GM18502 (cell line): ENCODE results near the gene STT3A.

ENCODE experiments used
- ATAC-seq: cut with Tn5 transposase; IDR thresholded peaks from one replicate; pipeline ENCODE4 v1.9.1; 2021; ENCODE audit warnings: mild to moderate bottlenecking; ENCODE audit not compliant: unreplicated experiment, poor library complexity

Gene STT3A

DNA sequence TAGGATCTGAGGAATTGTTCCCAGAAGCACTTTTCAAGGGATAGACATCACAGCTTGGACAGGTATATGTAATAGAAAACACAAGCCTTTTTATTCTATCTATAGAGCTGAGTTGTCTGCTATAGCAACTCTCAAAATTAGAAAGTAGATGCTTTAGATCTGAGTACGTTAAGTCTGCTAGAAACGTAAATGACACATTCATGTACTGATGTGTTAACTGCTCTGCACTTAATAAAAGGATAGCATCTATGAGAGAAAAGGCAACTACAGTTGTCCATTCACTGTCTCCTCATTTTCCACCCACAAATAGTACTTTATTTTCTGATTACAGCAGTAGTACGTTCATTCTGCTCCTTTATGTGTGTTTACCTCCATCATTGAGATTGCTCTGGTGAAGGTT lies 6.0 kb upstream of the STT3A start:
- ATAC-seq, result no peak

DNA sequence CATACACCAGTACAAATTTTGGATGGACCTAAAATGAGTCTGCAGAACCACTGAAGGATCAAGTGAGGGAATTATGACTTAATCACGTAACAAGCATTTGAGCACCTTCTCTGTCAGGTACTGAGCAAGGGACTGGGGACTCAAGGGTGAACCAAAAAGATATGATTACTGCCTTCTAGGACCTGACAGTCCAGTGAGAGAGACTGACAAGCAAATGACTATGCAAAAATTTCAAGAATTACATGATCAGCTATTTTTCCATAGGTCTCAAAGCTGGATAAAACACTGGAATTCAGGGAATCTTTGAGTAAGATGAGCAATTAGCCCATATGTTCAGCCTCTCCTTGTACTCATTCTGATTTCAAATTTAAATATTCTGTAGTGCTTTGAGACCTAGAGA lies 5.2 kb upstream of the STT3A start:
- ATAC-seq, result no peak

DNA sequence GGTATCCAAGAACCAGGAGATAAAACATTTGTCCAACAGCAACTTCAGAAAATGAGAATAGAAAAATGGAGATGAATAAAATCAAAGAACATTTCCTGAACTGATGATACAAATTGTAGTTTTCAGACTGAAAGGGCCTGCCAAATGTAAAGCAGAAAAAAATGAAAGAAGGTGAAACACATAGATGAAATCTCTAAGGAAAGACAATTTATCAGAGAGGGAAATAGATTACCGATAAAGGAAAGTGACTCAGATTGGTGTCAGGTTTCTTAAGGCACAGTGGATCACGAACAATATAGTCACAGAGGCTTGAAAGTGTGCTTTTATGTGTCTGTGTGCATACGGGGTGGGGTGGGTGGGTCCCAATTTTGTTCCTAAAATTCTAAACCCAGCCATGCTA lies 4.1 kb upstream of the STT3A start:
- ATAC-seq, result no peak

DNA sequence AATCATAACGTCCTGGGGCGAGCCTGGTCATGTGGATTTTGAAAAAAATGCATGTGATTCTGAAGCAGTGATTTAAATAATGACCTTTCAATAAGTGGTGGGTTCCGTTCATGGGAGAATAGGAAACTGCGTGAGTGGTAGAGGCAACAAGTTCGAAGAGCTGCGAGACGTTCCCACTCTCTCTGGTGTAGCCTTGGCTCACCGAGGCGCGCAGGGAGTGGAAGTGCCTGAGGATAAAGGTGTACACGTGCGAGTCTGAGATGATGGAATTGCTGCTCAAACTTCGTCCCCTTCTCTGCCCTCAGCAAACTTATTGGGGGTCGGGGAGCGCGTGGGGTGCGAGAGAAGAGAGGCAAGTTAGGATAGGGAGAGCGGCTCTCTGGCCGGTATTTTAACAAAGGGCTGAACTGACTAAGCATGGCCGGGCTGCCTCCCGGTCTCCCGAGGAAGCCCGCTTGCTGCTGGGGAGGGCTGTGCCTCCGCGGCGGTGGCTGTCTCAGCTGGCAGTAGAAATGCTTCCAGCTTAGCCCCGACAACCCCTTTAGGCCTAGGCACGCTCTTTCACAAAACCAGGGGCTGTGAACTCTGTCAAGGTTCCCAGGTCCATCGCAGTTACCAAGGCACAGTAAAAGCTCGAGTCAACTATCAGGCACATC lies 875 bp upstream of the STT3A start:
- peak; percentile 22 for ATAC-seq

DNA sequence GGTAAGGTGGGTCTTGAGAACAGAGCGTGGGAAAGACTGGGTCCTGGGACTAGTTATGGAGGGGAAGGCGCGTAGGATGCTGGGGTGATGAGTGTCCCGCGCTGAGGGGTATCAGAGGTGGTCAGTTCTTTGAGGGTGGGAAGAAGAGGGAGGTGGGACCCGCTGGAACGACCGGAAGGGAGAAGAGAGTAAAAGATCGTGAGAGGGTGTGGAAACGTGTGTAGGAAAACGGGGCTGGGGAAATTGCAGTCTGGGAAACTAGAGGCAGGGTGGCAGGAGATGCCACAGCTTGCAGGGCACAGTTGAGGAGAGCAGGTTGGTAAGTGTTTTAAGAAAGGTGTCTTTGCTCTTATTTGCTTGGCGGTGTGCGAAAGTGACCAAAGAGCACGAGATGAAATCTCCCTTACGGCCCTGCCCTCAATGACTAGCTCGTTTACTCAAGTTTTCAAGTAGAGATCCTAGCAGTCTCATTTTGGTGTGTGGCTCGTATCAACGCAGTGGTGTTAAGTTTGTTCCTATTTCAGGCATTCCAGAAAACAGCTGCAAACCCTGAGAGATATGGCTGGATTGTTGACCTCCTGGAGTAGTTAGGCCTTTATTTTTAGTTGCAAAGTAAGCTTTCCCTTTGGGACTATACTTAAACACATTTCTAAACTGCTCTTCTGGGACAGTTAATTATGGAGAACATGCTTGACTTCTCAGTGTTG lies 615 bp downstream of the STT3A start:
- ATAC-seq, result no peak

DNA sequence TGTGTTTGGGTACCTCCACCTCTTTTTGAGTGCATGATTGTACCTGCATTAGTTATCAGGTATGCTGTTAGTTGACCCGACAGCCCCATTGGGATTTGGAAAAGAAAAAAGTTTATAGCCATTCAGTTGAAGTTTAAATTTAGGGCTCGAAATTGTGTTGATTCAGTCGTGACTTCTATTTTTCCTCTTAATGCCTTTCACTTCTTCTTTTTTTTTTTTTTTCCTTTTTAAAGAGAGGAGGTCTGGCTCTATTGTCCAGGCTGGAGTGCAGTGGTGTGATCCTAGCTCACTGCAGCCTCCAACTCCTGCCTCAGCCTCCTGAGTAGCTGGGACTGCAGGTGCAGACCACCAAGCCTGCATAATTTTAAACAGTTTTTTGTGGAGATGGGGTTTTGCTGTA lies 2.3 kb downstream of the STT3A start:
- ATAC-seq, result no peak

DNA sequence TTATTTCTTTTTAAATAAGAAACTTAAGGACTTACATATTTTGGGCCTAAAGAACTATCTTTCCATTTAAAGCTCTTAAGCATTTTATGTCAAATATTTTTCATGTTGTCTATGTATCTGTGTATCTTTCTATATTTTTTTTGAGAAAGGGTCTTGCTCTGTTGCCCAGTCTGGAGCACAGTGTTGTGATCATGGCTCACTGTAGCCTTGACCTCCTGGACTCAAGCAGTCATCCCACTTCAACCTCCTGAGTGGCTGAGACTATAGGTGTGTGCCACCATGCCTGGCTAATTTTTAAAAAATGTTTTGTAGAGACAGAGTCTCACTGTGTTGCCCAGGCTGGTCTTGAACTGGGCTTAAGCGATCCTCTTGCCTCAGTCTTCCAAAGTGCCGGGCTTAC lies 8.0 kb downstream of the STT3A start:
- ATAC-seq, result no peak

DNA sequence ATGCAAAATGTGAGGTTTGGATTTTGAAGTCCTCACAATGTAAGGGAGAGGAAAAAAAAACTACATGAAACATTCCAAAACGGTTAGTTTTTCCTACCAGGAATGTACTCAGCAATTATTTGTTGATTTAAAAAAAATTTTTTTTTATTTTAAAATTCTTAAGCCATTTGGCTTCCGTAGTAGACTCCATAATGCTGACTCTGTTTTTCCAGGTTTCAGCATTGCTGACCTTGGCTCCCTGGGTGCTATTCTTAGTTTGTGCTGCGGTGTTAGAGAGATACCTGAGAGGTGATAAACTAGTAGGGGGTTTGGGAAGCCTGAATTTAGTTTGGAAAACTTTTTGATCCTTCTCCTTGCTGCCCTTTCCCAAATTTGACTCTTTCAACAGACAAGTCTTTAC lies 10.6 kb downstream of the STT3A start:
- ATAC-seq, result no peak

DNA sequence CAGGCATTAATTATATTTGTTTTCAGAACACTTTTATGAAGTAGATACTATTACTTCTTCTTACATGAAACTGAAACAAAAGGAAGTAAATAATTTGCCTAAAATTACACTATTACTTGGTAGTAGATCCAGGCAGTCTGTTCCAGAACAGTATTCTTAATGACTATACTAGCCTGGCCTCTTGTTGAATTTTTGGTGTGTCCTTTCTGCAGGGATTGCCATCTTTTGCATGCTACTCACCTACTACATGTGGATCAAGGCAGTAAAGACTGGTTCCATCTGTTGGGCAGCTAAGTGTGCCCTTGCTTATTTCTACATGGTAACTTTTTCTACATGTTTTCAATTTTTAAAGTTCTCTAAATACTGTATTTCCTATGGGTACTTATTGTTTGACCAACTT lies 12.8 kb downstream of the STT3A start:
- ATAC-seq, result no peak

DNA sequence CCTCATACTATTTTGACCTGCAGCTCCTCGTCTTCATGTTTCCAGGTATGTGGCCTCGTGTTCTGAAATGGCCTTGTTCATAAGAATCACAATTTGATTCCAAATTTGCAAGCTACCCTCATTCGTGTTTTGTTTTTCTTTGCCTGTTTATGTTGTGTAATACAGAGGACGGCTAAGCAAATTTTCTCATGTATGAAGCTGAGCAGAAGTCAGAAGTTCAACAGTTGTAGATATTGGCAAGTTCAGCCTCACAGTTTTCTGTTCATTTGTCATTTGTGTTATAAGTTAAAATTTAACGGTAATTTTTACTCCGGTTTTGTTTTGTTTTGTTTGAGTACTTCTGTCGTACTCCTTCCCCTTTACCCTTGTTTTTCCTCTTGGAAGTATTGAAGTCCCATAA lies 16.9 kb downstream of the STT3A start:
- ATAC-seq, result no peak

DNA sequence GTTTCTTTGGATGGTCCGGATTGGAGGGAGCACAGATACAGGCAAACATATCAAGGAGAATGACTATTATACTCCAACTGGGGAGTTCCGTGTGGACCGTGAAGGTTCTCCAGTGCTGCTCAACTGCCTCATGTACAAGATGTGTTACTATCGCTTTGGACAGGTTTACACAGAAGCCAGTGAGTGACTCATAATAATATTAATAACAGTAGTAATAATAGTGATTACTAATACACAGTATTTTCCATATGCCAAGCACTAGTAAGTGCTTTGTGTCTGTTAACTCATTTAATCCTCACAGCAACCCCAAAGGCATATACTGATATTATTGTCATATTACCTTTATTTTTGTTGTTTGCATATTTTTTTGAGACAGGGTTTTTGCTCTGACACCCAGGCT lies 25.7 kb downstream of the STT3A start:
- ATAC-seq, result no peak

DNA sequence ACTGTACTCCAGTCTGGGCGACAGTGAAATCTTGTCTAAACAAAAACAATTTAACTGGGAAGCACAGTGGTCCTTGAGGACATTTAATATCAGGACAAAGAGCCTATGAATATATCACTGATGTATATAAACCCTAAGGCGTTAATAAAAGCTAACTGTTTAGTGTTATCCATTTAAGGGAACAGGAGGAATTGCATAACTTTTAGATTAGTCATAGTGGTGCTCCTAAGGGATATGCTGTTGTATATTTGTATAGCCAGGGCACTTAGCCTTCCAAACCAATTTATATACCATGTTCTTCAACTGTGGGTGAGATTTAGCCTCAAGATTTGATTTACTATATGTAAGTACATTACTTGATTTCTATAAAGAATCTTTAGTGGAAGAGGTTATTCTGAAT lies 29.3 kb downstream of the STT3A start:
- ATAC-seq, result no peak

DNA sequence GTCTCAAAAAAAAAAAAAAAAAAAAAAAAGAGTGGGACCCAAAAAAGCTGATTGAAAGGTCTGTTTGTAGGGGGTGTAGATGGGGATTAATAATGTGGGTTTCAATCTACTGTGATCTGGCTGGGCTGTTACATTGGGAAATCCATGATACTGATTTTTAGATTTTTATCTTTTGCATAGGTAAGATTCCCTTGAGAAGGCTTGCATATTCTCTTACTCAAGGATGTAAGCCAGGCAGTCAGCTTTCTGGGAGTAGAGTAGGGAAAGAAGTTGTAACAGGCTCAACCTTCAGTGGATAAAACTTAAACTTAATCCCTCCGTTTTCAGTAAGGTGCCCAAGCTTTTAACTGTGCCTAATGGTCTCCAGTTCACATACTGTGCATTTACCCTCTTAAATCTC lies 30.4 kb downstream of the STT3A start:
- no peak for ATAC-seq

DNA sequence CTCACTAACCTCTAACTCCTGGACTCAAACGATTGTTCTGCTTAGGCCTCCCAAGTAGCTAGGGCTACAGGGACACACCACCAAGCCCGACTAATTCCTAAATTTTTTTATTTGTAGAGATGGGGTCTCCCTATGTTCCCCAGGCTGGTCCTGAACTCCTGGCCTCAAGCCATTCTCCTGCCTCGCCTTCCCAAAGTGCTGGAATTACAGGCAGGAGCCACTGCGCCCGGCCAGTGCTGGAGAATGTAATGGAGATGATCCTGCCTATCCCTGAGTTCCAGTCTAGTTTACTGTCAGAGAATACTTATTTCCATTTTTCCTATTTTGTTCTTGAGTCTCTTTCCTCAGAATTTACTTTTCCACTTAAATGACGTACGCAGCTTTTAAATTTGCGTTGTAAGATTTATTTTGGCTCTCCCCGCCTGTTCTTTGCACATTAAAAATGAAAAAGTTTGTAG lies 32.1 kb downstream of the STT3A start, which contains the start of gene CHEK1:
TSS of gene CHEK1 (plus strand) at position 408 of the 458 bp plus-strand sequence. CDS start 1,606 bp downstream, outside the sequence.
- no peak for ATAC-seq

DNA sequence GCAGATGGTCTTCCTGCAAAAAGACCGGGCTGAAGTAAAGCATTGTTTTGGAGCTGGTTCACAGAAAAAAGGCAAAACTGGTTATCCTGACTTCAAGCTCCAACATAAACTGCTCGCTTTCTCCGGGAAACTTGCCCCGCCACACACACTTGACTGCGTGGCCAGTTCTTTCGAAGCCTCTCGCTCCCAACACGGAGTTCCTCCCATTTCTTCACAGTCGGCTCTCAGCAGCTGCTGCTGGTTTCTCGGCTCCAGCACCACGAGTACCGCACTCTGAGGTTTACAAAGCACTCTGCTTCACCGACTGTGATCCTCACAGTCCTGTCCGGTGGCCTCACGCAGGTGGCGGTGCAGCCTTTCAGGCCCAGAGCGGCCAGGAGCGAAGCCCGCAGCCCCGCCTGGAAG lies 32.6 kb downstream of the STT3A start:
- ATAC-seq, result no peak

DNA sequence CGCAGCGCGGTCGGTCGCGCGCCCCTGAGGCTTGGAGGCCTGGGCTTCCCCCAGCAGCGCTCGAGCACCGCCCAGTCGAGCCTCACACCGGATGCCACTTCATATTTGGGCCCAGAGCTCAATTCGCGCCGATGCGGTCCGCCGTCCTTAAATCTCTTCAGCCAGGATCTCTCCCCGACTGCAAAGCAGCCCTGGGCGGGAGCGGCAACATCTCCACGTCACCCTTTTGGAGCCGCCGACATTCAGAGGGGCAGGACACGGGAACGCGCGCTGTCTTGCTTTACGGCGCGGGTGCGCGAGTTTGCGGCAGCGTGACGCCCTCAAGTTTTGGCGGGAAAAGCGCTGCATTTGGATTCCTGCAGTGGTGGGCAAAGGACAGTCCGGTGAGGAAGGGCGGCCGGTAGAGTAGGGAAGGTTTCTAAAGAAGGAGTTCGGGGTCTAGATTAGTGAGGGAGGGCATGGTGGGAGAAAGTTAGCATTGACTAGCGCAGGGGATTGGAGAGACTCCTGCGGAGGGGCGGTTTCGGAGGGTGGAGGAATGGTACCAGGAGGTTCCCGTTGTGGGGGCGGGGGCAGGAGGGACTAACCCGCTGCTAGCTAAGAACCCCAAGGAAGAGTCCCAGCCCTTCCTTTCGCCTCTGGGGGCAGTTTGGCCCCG lies 33.1 kb downstream of the STT3A start:
- peak; percentile 88 for ATAC-seq

DNA sequence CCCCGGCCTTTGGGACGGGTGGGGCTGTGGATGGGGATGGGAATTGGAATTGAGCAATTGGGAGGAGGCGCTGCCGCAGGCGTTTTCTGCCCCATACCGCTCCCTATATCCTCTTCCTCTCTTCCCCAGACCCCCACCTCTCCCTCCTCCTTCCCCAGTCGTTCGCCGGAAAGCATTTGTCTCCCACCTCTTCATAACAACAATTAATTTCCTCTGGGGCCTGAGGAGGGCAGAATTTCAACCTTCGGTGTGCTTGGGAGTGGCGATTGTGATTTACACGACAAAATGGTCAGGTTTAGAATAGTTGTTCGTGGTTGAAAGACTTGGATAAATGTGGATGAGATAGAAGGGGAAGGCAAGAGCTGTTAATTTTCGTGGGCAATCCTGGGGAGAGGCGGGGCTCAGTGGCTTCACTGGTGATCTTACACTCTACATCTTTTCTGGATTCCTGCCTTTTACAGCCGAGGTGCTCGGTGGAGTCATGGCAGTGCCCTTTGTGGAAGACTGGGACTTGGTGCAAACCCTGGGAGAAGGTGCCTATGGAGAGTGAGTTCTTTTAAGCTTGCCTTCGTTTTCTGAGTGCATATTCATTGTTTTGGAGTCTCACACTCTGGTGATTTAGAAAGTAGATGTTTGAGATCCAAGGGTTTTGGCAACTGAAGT lies 33.8 kb downstream of the STT3A start:
- peak; percentile 36 for ATAC-seq

DNA sequence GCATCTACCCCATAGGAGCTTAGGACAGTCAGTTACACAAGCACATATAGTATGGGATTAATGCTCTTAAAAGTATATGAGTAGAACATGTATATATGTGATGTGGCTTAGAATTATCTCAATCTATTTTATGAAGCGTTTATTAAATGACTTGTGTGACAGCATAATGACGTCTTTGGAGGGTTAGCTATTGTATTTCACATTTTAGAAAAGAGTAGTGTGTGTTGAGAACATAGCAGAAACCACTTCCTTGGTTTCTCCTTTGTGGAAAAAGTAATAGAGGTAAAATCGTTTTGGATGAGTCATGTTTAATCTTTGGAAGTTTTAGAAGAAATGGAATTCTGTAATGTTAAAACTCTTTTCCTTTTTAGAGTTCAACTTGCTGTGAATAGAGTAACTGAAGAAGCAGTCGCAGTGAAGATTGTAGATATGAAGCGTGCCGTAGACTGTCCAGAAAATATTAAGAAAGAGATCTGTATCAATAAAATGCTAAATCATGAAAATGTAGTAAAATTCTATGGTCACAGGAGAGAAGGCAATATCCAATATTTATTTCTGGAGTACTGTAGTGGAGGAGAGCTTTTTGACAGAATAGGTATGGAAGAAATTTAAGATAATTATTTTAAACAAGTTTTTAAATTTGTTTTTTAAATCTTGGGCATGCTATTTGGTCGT lies 34.7 kb downstream of the STT3A start:
- ATAC-seq, result no peak

DNA sequence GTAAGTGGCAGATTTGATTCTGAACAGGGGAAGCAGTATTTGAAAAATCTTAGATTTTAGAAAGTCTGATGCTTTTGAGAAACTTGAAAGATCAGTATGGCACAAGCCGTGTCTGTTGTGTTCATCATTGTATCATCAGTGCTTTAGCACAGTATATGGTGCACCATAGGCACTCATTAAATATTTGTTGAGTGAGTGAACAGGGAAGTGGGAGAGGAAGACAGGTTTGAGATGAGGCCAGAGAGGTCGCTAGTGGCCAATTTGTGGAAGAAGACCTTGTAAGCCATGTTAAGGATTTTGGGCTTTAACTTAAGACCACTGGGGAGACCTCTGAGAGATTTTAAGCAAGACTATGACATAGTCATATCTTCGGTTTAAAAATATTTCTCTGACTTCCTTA lies 45.2 kb downstream of the STT3A start:
- no peak for ATAC-seq

DNA sequence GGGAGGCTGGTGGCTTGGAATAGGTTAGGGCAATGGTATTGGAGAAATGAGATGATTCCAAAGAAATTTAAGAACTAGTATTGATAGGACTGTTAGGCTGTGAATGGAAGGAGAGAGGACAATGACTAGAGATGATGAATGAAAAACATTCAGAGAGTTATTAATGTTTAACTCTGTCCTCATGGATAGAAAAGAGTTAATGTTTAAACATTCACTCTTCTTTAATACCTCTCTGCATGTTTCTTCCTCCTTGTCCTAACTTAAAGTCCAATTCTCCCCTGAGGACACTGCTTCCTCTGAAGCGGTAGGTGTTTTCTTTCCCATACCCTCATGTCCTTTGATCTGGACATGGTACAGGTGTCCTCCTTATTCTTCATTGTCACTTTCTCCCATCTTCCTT lies 45.7 kb downstream of the STT3A start:
- no peak for ATAC-seq
